Stomach (tissue), 4 donors: ENCODE measurements around the gene ACBD4.

Experiments
- EP300 ChIP-seq: sonication (generic); formaldehyde crosslinking; IDR thresholded peaks from one replicate; pipeline ENCODE4 v1.6.1; 2017; ENCODE audit warnings: antibody characterized with exemption
- POLR2A ChIP-seq, 4 donors: fragments of 450-650 bp; IDR thresholded peaks; one replicate each; pipeline ENCODE4 v1.6.1; 2016; ENCODE audit warnings: antibody characterized with exemption in 4 of 4, control low read depth in 2 of 4, mild to moderate bottlenecking in 1 of 4, moderate library complexity in 1 of 4
- POLR2AphosphoS5 ChIP-seq, 3 donors: sonication (generic); formaldehyde crosslinking; IDR thresholded peaks; one replicate each; pipeline ENCODE4 v1.6.1; 2016; ENCODE audit warnings: antibody characterized with exemption in 3 of 3
- TF ChIP-seq, protein P1 (sequence below), 7 experiments: fragments of 450-650 bp in 4 of 7; fragments of 200-600 bp in 3 of 7; sonication (generic) in 3 of 7; IDR thresholded peaks; one replicate each; pipeline ENCODE4 v1.5.1; 2016 to 2019; ENCODE audit warnings: antibody characterized with exemption in 7 of 7, control low read depth in 2 of 7, mild to moderate bottlenecking in 1 of 7

DNA sequence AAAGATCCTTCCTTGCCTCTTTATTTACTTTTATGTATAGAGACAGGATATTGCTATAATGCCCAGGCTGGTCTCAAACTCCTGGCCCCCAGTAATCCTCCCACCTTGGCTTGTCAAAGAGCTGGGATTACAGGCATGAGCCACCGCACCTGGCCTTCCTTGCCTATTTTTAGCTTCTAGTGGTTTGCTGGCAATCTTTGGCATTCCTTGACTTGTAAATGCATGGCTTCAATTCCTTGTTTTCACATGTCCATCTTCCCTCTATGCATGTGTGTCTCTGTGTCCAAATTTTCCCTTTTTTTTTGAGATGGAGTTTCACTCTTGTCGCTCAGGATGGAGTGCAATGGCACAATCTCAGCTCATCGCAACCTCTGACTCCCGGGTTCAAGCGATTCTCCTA lies 48.7 kb downstream of the ACBD4 start:
- TF ChIP-seq, protein P1, sequence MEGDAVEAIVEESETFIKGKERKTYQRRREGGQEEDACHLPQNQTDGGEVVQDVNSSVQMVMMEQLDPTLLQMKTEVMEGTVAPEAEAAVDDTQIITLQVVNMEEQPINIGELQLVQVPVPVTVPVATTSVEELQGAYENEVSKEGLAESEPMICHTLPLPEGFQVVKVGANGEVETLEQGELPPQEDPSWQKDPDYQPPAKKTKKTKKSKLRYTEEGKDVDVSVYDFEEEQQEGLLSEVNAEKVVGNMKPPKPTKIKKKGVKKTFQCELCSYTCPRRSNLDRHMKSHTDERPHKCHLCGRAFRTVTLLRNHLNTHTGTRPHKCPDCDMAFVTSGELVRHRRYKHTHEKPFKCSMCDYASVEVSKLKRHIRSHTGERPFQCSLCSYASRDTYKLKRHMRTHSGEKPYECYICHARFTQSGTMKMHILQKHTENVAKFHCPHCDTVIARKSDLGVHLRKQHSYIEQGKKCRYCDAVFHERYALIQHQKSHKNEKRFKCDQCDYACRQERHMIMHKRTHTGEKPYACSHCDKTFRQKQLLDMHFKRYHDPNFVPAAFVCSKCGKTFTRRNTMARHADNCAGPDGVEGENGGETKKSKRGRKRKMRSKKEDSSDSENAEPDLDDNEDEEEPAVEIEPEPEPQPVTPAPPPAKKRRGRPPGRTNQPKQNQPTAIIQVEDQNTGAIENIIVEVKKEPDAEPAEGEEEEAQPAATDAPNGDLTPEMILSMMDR (IDR thresholded peaks at IDR 0.05) = no peak
- TF ChIP-seq EP300 (no peak), POLR2A (IDR thresholded peaks at IDR 0.05) (no peak), POLR2AphosphoS5 (IDR thresholded peaks at IDR 0.05) (no peak)
